Heart left ventricle (tissue), 16 donors: ENCODE results near the gene GNL1. TPM values are rescaled to one million over a fixed set of nuclear protein-coding genes. Genes with fewer than 3 reads are reported as not detected.
"Not testable (repeated sequence)": the region's sequence is repeated elsewhere in the genome, so short reads cannot be mapped to it uniquely, and the experiment has no call there.

Experiments used
- ATAC-seq, 4 donors: fragments of 200-7000 bp; cut with Tn5 transposase; one replicate each; pipeline ENCODE4 v1.9.1; 2020 to 2022; ENCODE audit warnings: moderate library complexity in 4 of 4, mild to moderate bottlenecking in 3 of 4, moderate number of reproducible peaks in 1 of 4
- DNase-seq, 5 donors: peaks; one replicate each; pipeline ENCODE4 v3.0.0-alpha.2; 2020
- H3K27ac ChIP-seq, 12 donors: fragments of 200-600 bp; sonication (generic) in 4 of 12; one replicate each; pipeline versions ENCODE4 v1.5.0 to v1.8.0; 2016 to 2022; ENCODE audit warnings: mild to moderate bottlenecking in 2 of 12
- H3K27me3 ChIP-seq, 9 donors: fragments of 200-600 bp; sonication (generic) in 2 of 9; one replicate each; pipeline versions ENCODE4 v1.5.1 to v1.8.0; 2016 to 2022; ENCODE audit warnings: mild to moderate bottlenecking in 3 of 9
- H3K36me3 ChIP-seq, 9 donors: fragments of 200-600 bp; sonication (generic) in 2 of 9; one replicate each; pipeline versions ENCODE4 v1.5.0 to v1.8.0; 2018 to 2022; ENCODE audit warnings: mild to moderate bottlenecking in 2 of 9
- H3K4me1 ChIP-seq, 12 donors: fragments of 200-600 bp; sonication (generic) in 4 of 12; one replicate each; pipeline versions ENCODE4 v1.5.0 to v1.8.0; 2016 to 2022; ENCODE audit warnings: mild to moderate bottlenecking in 3 of 12
- H3K4me3 ChIP-seq, 12 donors: fragments of 200-600 bp; sonication (generic) in 4 of 12; one replicate each; pipeline versions ENCODE4 v1.5.0 to v1.8.0; 2017 to 2022; ENCODE audit warnings: mild to moderate bottlenecking in 9 of 12, moderate library complexity in 4 of 12
- H3K9me3 ChIP-seq, 12 donors: fragments of 200-600 bp; sonication (generic) in 4 of 12; one replicate each; pipeline versions ENCODE4 v1.5.0 to v1.8.0; 2016 to 2022; ENCODE audit warnings: mild to moderate bottlenecking in 1 of 12
- CTCF ChIP-seq, 12 donors: fragments of 200-600 bp; sonication (generic) in 4 of 12; IDR thresholded peaks; one replicate each; pipeline versions ENCODE4 v1.5.0 to v1.8.0; 2018 to 2022; ENCODE audit warnings: antibody characterized with exemption in 12 of 12, mild to moderate bottlenecking in 5 of 12
- POLR2A ChIP-seq, 2 donors: fragments of 450-650 bp; IDR thresholded peaks; one replicate each; pipeline ENCODE4 v1.6.1; 2017; ENCODE audit warnings: antibody characterized with exemption in 2 of 2, mild to moderate bottlenecking in 2 of 2, moderate library complexity in 2 of 2
- WGBS, 4 donors: extraction: QIAGEN DNeasy Blood & Tissue Kit in 2 of 4; methylation state at CpG; one replicate each; pipeline versions ENCODE4 v1.1.5 to v1.1.7; 2013 to 2018; 5-methylcytosine and 5-hydroxymethylcytosine counted together
- intact Hi-C, 10 donors: fragments of 100-400 bp; cut with DNase I; formaldehyde crosslinking; loops; one replicate each; pipeline versions ENCODE4 v1.11.1 to v1.14.2; 2022
- polyA plus RNA-seq, 2 donors: library from polyadenylated mRNA; stranded (reverse); fragments of 200-250 nt; gene quantifications; one replicate each; pipeline ENCODE4 v1.2.3, GENCODE V29; 2013
- total RNA-seq, 9 donors: library from RNA; depleted of rRNA in 2 of 9; stranded (reverse); fragments of >200 nt in 2 of 9; fragmentation: NEBNext Ultra II Directional in 3 of 9; extraction: Animal tissue kit (Norgen Biotek cat#: 25700) in 3 of 9; gene quantifications; one replicate each; pipeline versions ENCODE4 v1.1.0 to v1.2.4, GENCODE V29; 2016 to 2023
- donor health status: ischemic (EF 13 %, LVEDD 7.1; RV severe dilation, severe dysfunction).
- donor health status: healthy with polysubstance abuse.
- donor health status: DM: no; HTN: yes; CAD: no.
- donor health status: DM: no; HTN: no; CAD: no.
- donor health status: ischemic (EF 25% LVEDD 6.9; RV normal size, moderate dysfunction).
- donor health status: ischemic (EF 25% LVEDD 5.7; RV mildly dilated, moderate dysfunction).
- donor health status: healthy.
- donor health status: DM: yes; HTN: yes; CAD: no.
- donor health status: ischemic (EF 35%, LVEDD 5.7; RV mildly dilated, moderate dysfunction).
- donor health status: nonischemic (EF 11% LVEDD 7.7; RV severe dilation, severe dysfunction).
- donor health status: DM: yes; HTN: yes; CAD: no.
- donor health status: PGD.
- donor health status: ischemic (EF 29% LVEDD 5.4; RV normal size, mild dysfunction).
- donor health status: nonischemic (EF 23%, LVEDD 6.1; RV moderate dilation, normal function).

Gene GNL1
- total and polyA plus RNA-seq, 11 donors: 9.1 to 33.5 (median 17.7) TPM

GRCh38 chr6:30530014-30530413 is 26.3 kb downstream of the GNL1 start:
- TF ChIP-seq CTCF (IDR thresholded peaks at IDR 0.05) (no peak), POLR2A (IDR thresholded peaks at IDR 0.05) (no peak)
- 63 to 70% (median 65%) methylated on average over 2 of the region's 2 CpGs for WGBS, 4 donors
- intact Hi-C loops: loop anchor here in 1 of 10 donors (2.0 kb wide), 1 partner anchor 45 kb away; no protein-coding TSS in a partner anchor

GRCh38 chr6:30529349-30529875 is 26.9 kb downstream of the GNL1 start:
- WGBS, 4 donors: 87 to 90% (median 89%) methylated on average over 17 of the region's 17 CpGs
- H3K4me3 ChIP-seq, H3K9me3 ChIP-seq, H3K27me3 ChIP-seq, intact Hi-C loops, DNase-seq, H3K36me3 ChIP-seq: not testable (repeated sequence)
- Histone ChIP-seq H3K4me1 (peaks cover 0 to 46% (median 0%) of the 10 kb centered on the region in 12 donors), H3K27ac (peak overlapping the region in 1 of 12 donors; percentile 52)
- ATAC-seq: peak in 1 of 4 donors; percentile 18

More at GRCh38 chr6:30530014-30530413, 26.3 kb downstream of the GNL1 start:
- Histone ChIP-seq H3K36me3 (no peaks in the 10 kb centered on the region), H3K27ac (peak overlapping the region in 1 of 12 donors; percentile 52), H3K27me3 (no peaks in the 10 kb centered on the region), H3K9me3 (no peaks in the 10 kb centered on the region), H3K4me3 (no peak overlapping the region), H3K4me1 (peaks cover 0 to 46% (median 0%) of the 10 kb centered on the region in 12 donors)
- no peak for ATAC-seq
- DNase-seq: no peak

GRCh38 chr6:30526444-30526843 is 29.8 kb downstream of the GNL1 start:
- ATAC-seq, H3K9me3 ChIP-seq, H3K27ac ChIP-seq, H3K4me3 ChIP-seq, H3K36me3 ChIP-seq, intact Hi-C loops, DNase-seq, H3K27me3 ChIP-seq: not testable (repeated sequence)
- peaks cover 0 to 29% (median 0%) of the 10 kb centered on the region in 12 donors for H3K4me1 ChIP-seq
- WGBS, 4 donors: 90 to 94% (median 92%) methylated on average over 3 of the region's 3 CpGs

GRCh38 chr6:30521952-30522351 is 34.3 kb downstream of the GNL1 start:
- H3K36me3 ChIP-seq, H3K27me3 ChIP-seq, ATAC-seq, DNase-seq, H3K27ac ChIP-seq, H3K4me3 ChIP-seq, H3K4me1 ChIP-seq, intact Hi-C loops, H3K9me3 ChIP-seq: not testable (repeated sequence)
- 85 to 88% (median 87%) methylated on average over 5 of the region's 5 CpGs for WGBS, 4 donors

GRCh38 chr6:30521082-30521481 is 35.2 kb downstream of the GNL1 start:
- intact Hi-C loops, H3K9me3 ChIP-seq, DNase-seq, ATAC-seq, H3K4me3 ChIP-seq, H3K36me3 ChIP-seq, H3K27me3 ChIP-seq: not testable (repeated sequence)
- H3K4me1 ChIP-seq: peaks cover 0 to 13% (median 2%) of the 10 kb centered on the region in 12 donors
- 58 to 77% (median 67%) methylated on average over 2 to 7 of the region's 7 CpGs for WGBS, 4 donors
- peak overlapping the region in 9 of 12 donors; percentile 11 to 55 (median 44) for H3K27ac ChIP-seq

- DNase-seq (no peak), ATAC-seq (no peak)
- Histone ChIP-seq H3K4me1 (peaks cover 0 to 17% (median 4%) of the 10 kb centered on the region in 12 donors), H3K27me3 (no peaks in the 10 kb centered on the region), H3K9me3 (peaks cover 0 to 8% (median 0%) of the 10 kb centered on the region in 12 donors), H3K36me3 (no peaks in the 10 kb centered on the region), H3K4me3 (no peak overlapping the region), H3K27ac (peak overlapping the region in 7 of 12 donors; percentile 11 to 55 (median 48))
- intact Hi-C loops: no loop called here
- no peak for TF ChIP-seq CTCF (IDR thresholded peaks at IDR 0.05)
- no peak for TF ChIP-seq POLR2A (IDR thresholded peaks at IDR 0.05)
- 89 to 96% (median 92%) methylated on average over 6 of the region's 6 CpGs for WGBS, 4 donors
Measured at GRCh38 chr6:30520522-30520921, 35.8 kb downstream of the GNL1 start.

GRCh38 chr6:30518505-30519145 is 37.7 kb downstream of the GNL1 start:
- H3K4me1 ChIP-seq: peaks cover 0 to 23% (median 9%) of the 10 kb centered on the region in 12 donors
- H3K4me3 ChIP-seq, H3K27me3 ChIP-seq, H3K36me3 ChIP-seq, ATAC-seq, H3K27ac ChIP-seq, DNase-seq, H3K9me3 ChIP-seq, intact Hi-C loops: not testable (repeated sequence)
- 75 to 87% (median 79%) methylated on average over 19 of the region's 19 CpGs for WGBS, 4 donors

- ATAC-seq, intact Hi-C loops, H3K27me3 ChIP-seq, DNase-seq, H3K36me3 ChIP-seq, H3K9me3 ChIP-seq, H3K4me3 ChIP-seq: not testable (repeated sequence)
- WGBS, 4 donors: 89 to 94% (median 91%) methylated on average over 14 to 21 of the region's 21 CpGs
- peak overlapping the region in 3 of 12 donors; percentile 83 to 96 (median 95) for H3K27ac ChIP-seq
- H3K4me1 ChIP-seq: peaks cover 0 to 23% (median 9%) of the 10 kb centered on the region in 12 donors
Measured at GRCh38 chr6:30517767-30518504, 38.4 kb downstream of the GNL1 start.
